C4-2B (cell line): ENCODE results near the gene TIGD2.

Experiments used
- H3K27ac ChIP-seq: fragments of 450-650 bp; 2 replicates; pipeline ENCODE4 v1.5.1; 2017
- CTCF ChIP-seq: fragments of 450-650 bp; conservative IDR thresholded peaks from 2 replicates; pipeline ENCODE4 v1.5.1; 2017; ENCODE audit warnings: mild to moderate bottlenecking
- ZFX ChIP-seq: fragments of 450-650 bp; IDR thresholded peaks from 2 replicates; pipeline ENCODE4 v1.6.1; 2017

Gene TIGD2

GRCh38 chr4:89152972-89153371 is 41.6 kb downstream of the TIGD2 start:
- TF ChIP-seq ZFX (no peak), CTCF (no peak)
- H3K27ac ChIP-seq, result no peak overlapping the region

- no peak overlapping the region for H3K27ac ChIP-seq
- no peak for TF ChIP-seq ZFX
- TF ChIP-seq CTCF, result no peak
Observed at GRCh38 chr4:89156174-89156914, 45.0 kb downstream of the TIGD2 start.

GRCh38 chr4:89157488-89158024 is 46.2 kb downstream of the TIGD2 start:
- H3K27ac ChIP-seq, result no peak overlapping the region
- no peak for TF ChIP-seq CTCF
- TF ChIP-seq ZFX, result no peak

- H3K27ac ChIP-seq, result no peak overlapping the region
- peak; percentile 84 for TF ChIP-seq CTCF
- TF ChIP-seq ZFX, result no peak
Observed at GRCh38 chr4:89158884-89159503, 47.7 kb downstream of the TIGD2 start.

- TF ChIP-seq ZFX, result no peak
- no peak for TF ChIP-seq CTCF
Observed at GRCh38 chr4:89160806-89161205, 49.5 kb downstream of the TIGD2 start.

GRCh38 chr4:89161841-89162240 is 50.5 kb downstream of the TIGD2 start:
- no peak overlapping the region for H3K27ac ChIP-seq
- TF ChIP-seq CTCF (no peak), ZFX (no peak)

More at GRCh38 chr4:89160806-89161205, 49.5 kb downstream of the TIGD2 start:
- no peak overlapping the region for H3K27ac ChIP-seq

- no peak overlapping the region for H3K27ac ChIP-seq
- no peak for TF ChIP-seq ZFX
- TF ChIP-seq CTCF, result no peak
Observed at GRCh38 chr4:89162496-89162895, 51.2 kb downstream of the TIGD2 start.
